ENCODE results near the gene ANAPC10.

Gene ANAPC10

DNA sequence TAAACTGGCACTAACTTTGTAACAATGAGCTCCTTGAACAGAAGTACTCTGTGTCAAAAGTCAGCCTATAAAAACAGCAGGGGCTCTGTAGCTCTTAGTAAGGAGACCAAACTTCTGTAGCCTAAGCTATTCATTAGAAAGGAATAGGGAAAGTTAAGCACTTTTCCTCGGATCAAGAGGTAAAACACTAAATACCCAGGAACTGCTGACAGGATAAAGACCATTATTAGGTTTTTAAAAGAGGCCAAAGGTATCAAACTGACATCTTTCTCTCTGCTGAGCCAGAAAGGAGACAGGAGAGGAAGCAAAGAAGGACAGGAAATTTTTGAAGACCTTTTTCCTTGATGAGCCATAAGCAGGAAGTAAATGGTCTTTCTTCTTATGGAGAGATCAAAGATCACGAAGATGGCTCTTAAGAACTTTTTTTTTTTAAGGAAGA is 31.9 kb downstream of the ANAPC10 start:
- H3K9me3 ChIP-seq (ENCODE audit: control insufficient read depth, insufficient read depth, low read length) = no peaks in the 10 kb centered on the region
- no peak overlapping the region for H3K27ac ChIP-seq (ENCODE audit: low read depth, low read length)
- peaks cover 6% of the 10 kb centered on the region; the same call in 1 of the 2 replicates for H3F3A ChIP-seq (ENCODE audit: control insufficient read depth, insufficient read depth)
- peaks cover 8% of the 10 kb centered on the region; the same call in 1 of the 2 replicates for H3K36me3 ChIP-seq (ENCODE audit: control insufficient read depth, low read length)
- no peaks in the 10 kb centered on the region for H3K4me1 ChIP-seq (ENCODE audit: control insufficient read depth, low read length)
- H3K4me3 ChIP-seq (ENCODE audit: low read length) = no peak overlapping the region
- no peaks in the 10 kb centered on the region for H3K27me3 ChIP-seq (ENCODE audit: control insufficient read depth, low read length)
- no peak for TF ChIP-seq CTCF (IDR thresholded peaks at IDR 0.05; ENCODE audit: low read depth, low read length, poor library complexity, severe bottlenecking)
- no peak for TF ChIP-seq EZH2phosphoT487 (IDR thresholded peaks at IDR 0.05; ENCODE audit: borderline replicate concordance, low read length)
- no peaks in the 10 kb centered on the region for H3K9me2 ChIP-seq (replicated peaks; ENCODE audit: control insufficient read depth, low read length)
- H3K4me2 ChIP-seq (ENCODE audit: low read length) = no peak overlapping the region
- no peaks in the 10 kb centered on the region for H3K79me2 ChIP-seq (ENCODE audit: control insufficient read depth, low read length)
- 0 out of 2 replicates have a peak, but pooled peaks cover 3% of the 10 kb centered on the region for H4K20me1 ChIP-seq (ENCODE audit: control insufficient read depth, insufficient read depth, low read depth, low read length)

DNA sequence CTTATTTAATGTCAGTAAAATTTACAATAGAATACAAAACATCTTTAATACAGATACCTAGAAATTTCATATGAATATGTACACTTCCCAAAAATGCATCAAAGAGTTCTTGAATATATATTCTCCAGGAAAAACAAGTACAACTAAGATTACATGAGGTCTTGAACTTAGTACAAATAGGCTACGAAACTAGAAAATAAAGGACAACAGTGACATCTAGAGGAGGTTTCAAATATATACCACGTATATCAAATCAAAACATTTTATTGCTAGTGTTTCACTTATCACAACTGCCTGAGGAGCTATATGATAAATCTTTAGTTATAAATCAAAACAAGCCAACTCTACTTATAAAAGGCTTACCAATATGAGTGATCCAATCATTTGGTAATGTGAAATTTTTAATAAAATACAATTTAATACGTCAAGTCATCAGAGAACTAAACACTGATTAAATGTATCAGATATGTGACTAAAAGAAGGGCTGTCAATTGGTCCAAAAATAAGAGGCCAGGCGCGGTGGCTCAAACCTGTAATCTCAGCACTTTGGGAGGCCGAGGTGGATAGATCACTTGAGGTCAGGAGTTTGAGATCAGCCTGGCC is 36.6 kb downstream of the ANAPC10 start:
- Histone ChIP-seq H3K27me3 (ENCODE audit: control insufficient read depth, low read length) (no peaks in the 10 kb centered on the region), H3K9me3 (ENCODE audit: control insufficient read depth, insufficient read depth, low read length) (no peaks in the 10 kb centered on the region), H3K9me2 (replicated peaks; ENCODE audit: control insufficient read depth, low read length) (no peaks in the 10 kb centered on the region), H3K4me3 (ENCODE audit: low read length) (no peak overlapping the region), H3K79me2 (ENCODE audit: control insufficient read depth, low read length) (no peaks in the 10 kb centered on the region; the same call in 1 of the 2 replicates), H3K4me1 (ENCODE audit: control insufficient read depth, low read length) (no peaks in the 10 kb centered on the region), H3K27ac (ENCODE audit: low read depth, low read length) (no peak overlapping the region), H3K4me2 (ENCODE audit: low read length) (no peak overlapping the region), H3F3A (ENCODE audit: control insufficient read depth, insufficient read depth) (peaks cover 6% of the 10 kb centered on the region; the same call in 1 of the 2 replicates), H3K36me3 (ENCODE audit: control insufficient read depth, low read length) (peaks cover 8% of the 10 kb centered on the region), H4K20me1 (ENCODE audit: control insufficient read depth, insufficient read depth, low read depth, low read length) (0 out of 2 replicates have a peak, but pooled peaks cover 3% of the 10 kb centered on the region)
- TF ChIP-seq EZH2phosphoT487 (IDR thresholded peaks at IDR 0.05; ENCODE audit: borderline replicate concordance, low read length) (no peak), CTCF (IDR thresholded peaks at IDR 0.05; ENCODE audit: low read depth, low read length, poor library complexity, severe bottlenecking) (peak; percentile 52)

DNA sequence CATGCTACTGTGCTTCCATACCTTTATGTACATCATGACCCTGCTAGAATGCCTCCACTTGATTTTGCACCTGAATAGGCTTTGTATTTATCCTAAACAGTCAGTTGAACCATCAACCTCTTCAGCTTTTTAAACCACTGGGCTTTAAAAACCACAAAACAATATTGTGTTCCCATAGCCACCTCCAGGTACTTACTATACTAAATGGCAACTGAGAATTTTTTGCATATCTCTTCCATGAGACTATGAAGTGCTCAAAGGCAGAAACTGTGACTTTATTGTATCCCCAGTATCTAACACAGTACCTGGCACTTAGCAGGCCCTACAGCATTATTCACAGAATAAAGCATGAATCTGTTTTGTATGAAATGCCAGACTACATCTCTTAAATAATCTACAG is 39.7 kb downstream of the ANAPC10 start:
- Histone ChIP-seq H3K27me3 (ENCODE audit: control insufficient read depth, low read length) (no peaks in the 10 kb centered on the region), H3K4me2 (ENCODE audit: low read length) (no peak overlapping the region), H3F3A (ENCODE audit: control insufficient read depth, insufficient read depth) (0 out of 2 replicates have a peak, but pooled peaks cover 2% of the 10 kb centered on the region), H4K20me1 (ENCODE audit: control insufficient read depth, insufficient read depth, low read depth, low read length) (0 out of 2 replicates have a peak, but pooled peaks cover 3% of the 10 kb centered on the region), H3K79me2 (ENCODE audit: control insufficient read depth, low read length) (no peaks in the 10 kb centered on the region; the same call in 1 of the 2 replicates), H3K4me3 (ENCODE audit: low read length) (no peak overlapping the region), H3K9me3 (ENCODE audit: control insufficient read depth, insufficient read depth, low read length) (no peaks in the 10 kb centered on the region), H3K9me2 (replicated peaks; ENCODE audit: control insufficient read depth, low read length) (no peaks in the 10 kb centered on the region), H3K36me3 (ENCODE audit: control insufficient read depth, low read length) (peaks cover 2% of the 10 kb centered on the region), H3K4me1 (ENCODE audit: control insufficient read depth, low read length) (no peaks in the 10 kb centered on the region), H3K27ac (ENCODE audit: low read depth, low read length) (no peak overlapping the region)
- no peak for TF ChIP-seq EZH2phosphoT487 (IDR thresholded peaks at IDR 0.05; ENCODE audit: borderline replicate concordance, low read length)
- TF ChIP-seq CTCF (IDR thresholded peaks at IDR 0.05; ENCODE audit: low read depth, low read length, poor library complexity, severe bottlenecking) = no peak

All from DOHH2 (cell line).